NCI-H345 treated with DMSO at 0.1 percent for 48 hours (cell line): ENCODE measurements around the gene OR6C2.
"Not testable (repeated sequence)": the region's sequence is repeated elsewhere in the genome, so short reads cannot be mapped to it uniquely, and the experiment has no call there.

Experiments used
- DNase-seq: peaks from one replicate; lab custom pipeline; 2025; ENCODE audit not compliant: unreplicated experiment; lab: John Stamatoyannopoulos, UW

The OR6C2 gene

GRCh38 chr12:55443776-55444175 is at the start of gene OR6C2:
Gene OR6C2, plus strand, starts transcription at chr12:55444076. Its CDS starts 8,138 bp downstream, at chr12:55452214.
- no peak for DNase-seq

GRCh38 chr12:55396326-55396725 is 47.5 kb upstream of the OR6C2 start:
- no peak for DNase-seq

- DNase-seq: no peak
These were observed 43.6 kb upstream of the OR6C2 start, which contains the start of gene OR6C65 for GRCh38 chr12:55400229-55400628. Gene OR6C65, plus strand, starts transcription at chr12:55400529. Its CDS starts 0 bp downstream, at chr12:55400529.

GRCh38 chr12:55407866-55408265 is 36.0 kb upstream of the OR6C2 start:
- DNase-seq: no peak

GRCh38 chr12:55409133-55409532 is 34.7 kb upstream of the OR6C2 start:
- DNase-seq: not testable (repeated sequence)

- DNase-seq: not testable (repeated sequence)
These were observed 31.7 kb upstream of the OR6C2 start for GRCh38 chr12:55412138-55412537.

- not testable (repeated sequence) for DNase-seq
These were observed 30.1 kb upstream of the OR6C2 start for GRCh38 chr12:55413498-55414388.

GRCh38 chr12:55414396-55414823 is 29.5 kb upstream of the OR6C2 start:
- DNase-seq: not testable (repeated sequence)

- DNase-seq: not testable (repeated sequence)
These were observed 29.0 kb upstream of the OR6C2 start for GRCh38 chr12:55414889-55415288.

- DNase-seq: no peak
These were observed 26.9 kb upstream of the OR6C2 start for GRCh38 chr12:55416961-55417360.

- DNase-seq: no peak
These were observed 23.4 kb upstream of the OR6C2 start for GRCh38 chr12:55420307-55420962.

GRCh38 chr12:55425954-55426353 is 17.9 kb upstream of the OR6C2 start, which contains the start of gene OR6C76:
Gene OR6C76, plus strand, starts transcription at chr12:55426254. Its CDS starts 0 bp downstream, at chr12:55426254.
- DNase-seq: no peak

GRCh38 chr12:55428331-55429243 is 15.3 kb upstream of the OR6C2 start:
- no peak for DNase-seq

GRCh38 chr12:55441233-55441632 is 2.6 kb upstream of the OR6C2 start:
- not testable (repeated sequence) for DNase-seq

- DNase-seq: no peak
These were observed 1.5 kb downstream of the OR6C2 start for GRCh38 chr12:55445357-55445756.

- DNase-seq: no peak
These were observed 2.5 kb downstream of the OR6C2 start for GRCh38 chr12:55446326-55446725.

GRCh38 chr12:55448825-55449224 is 4.9 kb downstream of the OR6C2 start:
- no peak for DNase-seq

- DNase-seq: not testable (repeated sequence)
These were observed 21.1 kb downstream of the OR6C2 start for GRCh38 chr12:55464926-55465325.

- DNase-seq: no peak
These were observed 24.0 kb downstream of the OR6C2 start for GRCh38 chr12:55467836-55468235.

GRCh38 chr12:55469291-55469690 is 25.4 kb downstream of the OR6C2 start:
- no peak for DNase-seq
